GM20431 (cell line): ENCODE results near the gene BLACAT1.

ENCODE experiments used
- in situ Hi-C: fragments of 300-500 bp; cut with MseI, MboI; formaldehyde crosslinking; loops from one replicate; pipeline ENCODE4 v1.15.0; 2020; ENCODE audit warnings: low sequenced_read_pairs; ENCODE audit not compliant: unreplicated experiment

BLACAT1 gene

DNA sequence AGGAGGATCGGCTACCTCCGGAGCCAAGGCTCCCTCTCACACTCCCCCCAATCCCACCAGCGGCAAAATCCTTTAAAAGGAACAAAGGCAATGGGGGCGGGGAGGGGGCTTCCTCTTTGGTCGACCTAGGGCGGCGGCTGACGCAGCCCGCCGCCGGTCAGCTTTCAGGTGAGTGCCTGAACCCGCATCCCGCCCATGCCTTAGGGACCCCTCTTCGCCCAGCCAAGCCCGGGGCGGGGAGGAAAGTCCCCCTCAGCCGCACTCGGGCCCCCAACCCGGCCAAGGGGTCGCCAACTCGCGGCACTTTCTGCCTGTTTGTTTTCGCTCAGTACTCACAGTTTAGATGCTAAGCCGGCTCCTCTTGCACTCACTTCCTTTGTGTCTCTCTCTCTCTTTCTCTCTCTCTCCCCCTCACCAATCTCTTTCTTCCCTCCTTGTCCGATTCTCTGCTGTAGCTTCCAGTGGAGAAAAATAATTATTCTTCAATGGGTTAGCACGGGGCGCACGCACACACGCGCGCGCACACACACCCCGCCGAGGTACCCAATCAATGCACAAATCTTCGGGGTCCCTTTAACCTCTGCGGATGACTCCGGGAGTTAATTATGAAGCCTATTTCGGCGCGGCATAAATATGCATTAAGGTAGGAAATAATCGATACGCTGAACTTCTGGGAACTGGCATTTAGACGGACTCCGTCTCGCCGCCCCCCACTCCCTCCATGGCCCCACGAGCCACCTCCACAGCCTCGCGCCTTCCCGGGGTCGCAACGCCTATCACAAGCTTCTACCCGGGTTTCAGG is at the start of gene BLACAT1:
Gene BLACAT1 (minus strand): TSS at position 465 of the 802 bp plus-strand sequence.
- in situ Hi-C loops, result no loop called here

DNA sequence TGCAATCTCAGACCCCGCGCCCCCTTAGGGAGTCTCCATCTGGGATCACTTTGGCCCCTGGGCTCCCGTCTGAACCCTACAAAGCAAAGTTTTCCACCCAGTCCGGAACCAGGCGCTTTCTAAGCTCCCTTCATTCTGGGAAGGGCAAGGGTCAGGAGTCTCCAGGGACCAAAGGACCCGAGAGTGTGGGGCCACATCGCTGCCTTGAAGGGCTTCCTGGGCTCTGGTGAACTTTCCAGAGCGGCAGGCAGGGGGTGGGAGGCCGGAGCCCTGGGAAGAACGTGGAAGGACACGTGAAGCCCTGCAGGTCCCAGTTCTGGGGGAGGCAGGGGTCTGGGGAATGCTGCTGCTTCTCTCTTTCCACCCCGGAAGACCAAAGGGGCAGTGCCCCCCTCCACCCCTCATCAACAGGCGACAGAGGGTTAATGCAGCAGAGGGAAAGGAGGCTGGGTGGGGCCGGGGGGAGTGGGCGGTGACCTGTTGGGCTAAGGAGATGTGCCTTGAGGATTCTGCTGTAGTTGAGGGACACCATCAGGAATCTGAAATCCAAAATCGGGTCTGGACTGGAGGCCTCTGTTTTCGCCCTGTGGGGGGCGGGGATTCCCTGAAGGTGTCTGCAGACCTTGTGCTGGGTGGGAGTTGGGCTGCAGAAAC is 49.4 kb upstream of the BLACAT1 start:
- in situ Hi-C loops, result no loop called here

DNA sequence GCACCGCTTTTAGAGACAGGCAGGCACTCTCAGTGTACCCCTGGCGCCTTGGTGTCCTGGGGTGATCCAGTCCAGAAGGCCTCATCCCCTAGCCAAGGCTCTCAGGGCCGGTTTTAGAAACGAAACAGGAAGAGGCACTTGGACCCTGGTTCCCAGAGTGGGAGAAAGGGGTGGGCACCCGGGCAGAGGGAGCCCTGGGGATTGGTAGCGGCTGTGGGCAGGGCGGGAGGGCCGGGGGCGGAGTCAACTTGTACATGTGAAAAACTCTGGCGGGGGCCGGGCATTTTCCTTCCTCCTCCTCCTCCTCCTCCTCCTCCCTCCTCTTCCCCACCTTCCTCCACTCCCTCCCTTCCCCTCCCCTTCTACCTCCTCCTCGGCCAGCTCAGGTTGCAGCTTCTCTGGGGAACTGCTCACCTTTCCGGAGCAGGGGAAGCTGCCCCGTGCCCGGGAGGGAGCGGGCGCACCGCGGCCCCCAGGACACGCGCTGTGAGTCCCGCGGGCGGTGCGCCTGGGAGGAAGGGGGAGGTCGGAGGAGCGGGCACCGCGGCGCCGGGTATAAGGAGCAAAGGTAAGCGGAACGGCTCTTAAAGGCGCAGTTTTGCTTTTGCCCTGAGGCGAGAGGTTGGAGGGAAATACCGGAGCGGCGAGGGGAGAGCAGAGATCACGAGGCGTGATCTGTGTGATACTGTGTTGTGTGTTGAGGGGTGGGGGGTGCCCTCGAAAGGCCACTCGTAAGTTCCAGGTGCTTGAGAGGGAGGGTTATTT is 48.6 kb upstream of the BLACAT1 start, which contains the start of gene CDK18:
Gene CDK18 (plus strand): TSS at position 359 of the 765 bp plus-strand sequence. CDS start 18,499 bp downstream, outside the sequence.
- in situ Hi-C loops, result no loop called here

DNA sequence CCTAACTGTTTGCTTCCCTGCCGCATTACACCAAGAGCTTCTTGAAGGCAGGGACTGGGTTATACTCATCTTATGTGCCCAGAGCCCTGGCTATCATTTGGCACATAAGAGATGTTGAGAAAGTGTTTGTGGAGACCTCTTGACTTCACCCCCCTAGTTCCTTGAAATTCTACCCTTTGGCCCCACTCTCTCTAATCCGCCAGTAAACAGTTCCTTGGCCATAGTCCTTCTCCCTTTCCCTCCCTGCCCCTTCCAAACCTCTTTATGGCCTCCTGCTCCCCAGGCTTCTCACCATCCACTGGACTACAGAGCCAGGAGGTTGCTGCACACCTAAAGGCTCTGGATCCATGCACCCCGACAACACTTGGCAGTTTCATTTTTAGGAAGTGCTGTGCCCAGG is 47.1 kb upstream of the BLACAT1 start:
- in situ Hi-C loops, result no loop called here

DNA sequence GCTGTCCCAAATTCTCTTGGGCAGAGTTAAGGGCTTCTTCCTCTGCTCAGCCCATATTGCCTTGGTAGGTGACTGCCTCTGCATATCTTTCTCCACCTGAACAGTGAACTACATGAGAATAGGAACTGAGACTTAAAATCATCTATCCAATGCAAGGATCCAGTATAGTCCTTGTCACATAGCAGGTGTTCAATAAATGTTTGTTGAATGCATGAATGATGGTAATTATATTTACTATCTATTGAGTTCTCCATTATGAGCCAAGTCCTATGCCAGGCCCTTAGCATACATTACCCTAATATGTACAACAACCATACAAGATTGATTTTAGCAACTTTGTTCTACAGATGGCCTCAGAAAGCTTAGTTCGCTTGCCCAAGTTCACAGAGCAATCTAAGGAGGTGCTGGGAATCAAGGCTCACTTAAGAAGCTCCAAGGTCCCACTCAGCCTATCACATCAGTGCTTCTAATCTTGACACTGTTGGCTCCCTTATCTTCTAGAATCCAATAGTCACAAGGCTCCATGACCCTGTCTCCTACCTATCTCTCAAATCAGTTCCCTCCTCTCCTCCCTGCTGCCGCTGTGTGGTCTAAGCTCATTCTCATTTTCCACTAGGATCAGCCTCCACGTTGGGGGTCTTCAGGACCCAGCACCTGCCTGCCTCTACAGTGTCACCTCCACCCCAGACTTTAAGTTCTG is 46.4 kb upstream of the BLACAT1 start:
- in situ Hi-C loops, result no loop called here

DNA sequence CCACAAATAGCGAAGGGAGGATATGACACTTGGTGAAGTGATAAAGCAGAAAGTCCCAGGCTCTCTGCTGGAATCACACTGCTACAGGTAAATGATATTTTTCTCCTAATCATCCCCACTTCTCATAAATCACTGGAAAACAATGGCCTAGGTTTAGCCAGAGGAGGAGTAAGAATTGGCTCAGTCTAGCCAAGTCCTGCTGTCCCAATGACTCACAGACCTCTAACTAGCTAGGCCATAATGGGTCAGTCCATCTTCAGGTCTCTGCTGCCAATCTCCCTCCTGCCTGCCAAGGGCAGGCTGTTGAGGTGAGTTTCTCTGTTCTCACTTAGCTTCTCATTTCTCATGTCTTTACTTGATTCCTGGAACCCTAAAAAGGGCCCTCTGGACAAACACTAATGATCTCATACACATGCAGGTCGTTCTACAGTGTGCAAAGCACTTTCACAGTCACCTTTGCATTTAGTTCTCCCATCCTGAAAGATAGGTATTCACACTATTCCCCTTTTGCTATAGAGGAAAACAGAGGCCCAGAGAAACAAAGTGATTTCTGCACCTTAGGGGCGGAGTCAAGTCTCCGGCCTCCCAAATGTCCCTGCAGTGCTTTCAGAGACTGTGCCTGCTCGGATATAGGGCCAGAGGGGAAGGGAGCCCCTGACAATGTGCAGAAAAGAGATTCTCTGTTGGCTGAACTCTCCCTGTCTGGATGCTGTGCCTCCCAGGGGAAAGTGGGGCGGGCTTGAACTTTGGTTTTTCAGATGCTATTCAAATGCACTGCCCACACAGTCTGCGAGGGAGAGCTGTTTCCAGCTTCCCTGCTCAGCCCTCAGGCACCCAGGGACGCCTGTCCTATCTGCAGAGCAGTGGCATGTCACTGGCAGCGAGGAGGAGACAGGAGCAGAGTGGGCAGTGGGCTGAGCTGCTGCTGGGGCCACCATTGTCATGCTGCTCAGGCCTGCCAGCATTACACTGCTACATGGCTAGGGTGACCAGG is 44.7 kb upstream of the BLACAT1 start:
- in situ Hi-C loops, result no loop called here

DNA sequence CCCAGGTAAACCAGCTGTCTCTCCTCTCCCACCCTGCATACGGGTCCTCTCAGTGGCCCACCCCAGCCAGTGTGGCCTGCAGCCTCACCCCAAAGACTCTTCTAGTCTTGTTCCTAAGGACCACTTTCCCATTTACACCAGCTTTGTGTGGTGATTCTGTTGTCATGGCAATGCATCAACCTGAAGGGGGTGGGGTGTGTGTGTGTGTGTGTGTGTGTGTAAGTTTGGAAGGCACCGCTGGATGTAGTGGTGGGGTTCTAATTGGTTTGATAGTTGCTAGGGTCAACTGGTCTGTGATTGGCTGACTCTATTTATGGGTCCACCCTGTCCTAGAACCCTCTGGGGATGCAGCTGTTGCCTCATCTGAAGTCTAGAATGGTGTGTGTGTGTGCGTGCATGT is 43.9 kb upstream of the BLACAT1 start:
- in situ Hi-C loops, result loop anchor here (25.0 kb wide), 1 partner anchor 112 kb away; no protein-coding TSS in a partner anchor

DNA sequence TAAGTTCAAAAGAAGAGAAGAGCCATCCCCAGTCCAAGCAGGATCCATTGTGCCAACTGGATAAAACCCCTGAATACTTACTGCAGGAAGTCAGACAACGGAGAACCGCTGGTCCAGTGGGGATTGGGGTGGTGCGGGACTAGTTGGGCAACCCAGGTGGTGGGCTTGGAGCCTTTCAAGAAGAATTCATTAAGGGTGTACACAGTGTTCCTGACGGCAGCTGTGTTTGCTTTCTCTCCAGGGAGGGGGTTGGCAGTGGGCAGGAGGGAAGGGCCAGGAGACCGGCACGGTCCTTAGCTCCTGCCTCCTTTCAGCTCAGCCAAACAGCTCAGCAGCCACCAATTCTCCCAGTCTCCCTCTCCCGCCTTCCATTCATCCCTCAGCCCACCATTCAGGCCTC is 41.5 kb upstream of the BLACAT1 start:
- in situ Hi-C loops, result loop anchor here (25.0 kb wide), 1 partner anchor 110 kb away; no protein-coding TSS in a partner anchor

DNA sequence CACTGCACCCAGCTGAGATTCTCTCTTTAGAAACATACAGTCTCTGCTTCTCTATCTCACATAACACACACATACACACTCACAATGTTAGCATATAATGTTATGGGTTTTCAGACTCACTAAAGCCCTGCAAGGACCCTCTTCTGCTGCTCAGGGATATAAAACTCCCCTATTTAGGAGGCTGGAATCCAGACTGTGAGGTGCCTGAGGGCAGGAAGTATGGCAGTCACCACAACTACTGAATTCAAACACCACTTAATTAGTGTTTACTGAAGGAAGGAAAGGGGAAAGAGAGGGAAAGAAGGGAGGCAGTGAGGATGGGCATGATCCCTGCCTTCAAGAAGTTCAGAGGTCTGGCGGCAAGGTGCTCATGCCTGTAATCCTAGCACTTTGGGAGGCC is 40.8 kb upstream of the BLACAT1 start:
- in situ Hi-C loops, result loop anchor here (25.0 kb wide), 1 partner anchor 109 kb away; no protein-coding TSS in a partner anchor

DNA sequence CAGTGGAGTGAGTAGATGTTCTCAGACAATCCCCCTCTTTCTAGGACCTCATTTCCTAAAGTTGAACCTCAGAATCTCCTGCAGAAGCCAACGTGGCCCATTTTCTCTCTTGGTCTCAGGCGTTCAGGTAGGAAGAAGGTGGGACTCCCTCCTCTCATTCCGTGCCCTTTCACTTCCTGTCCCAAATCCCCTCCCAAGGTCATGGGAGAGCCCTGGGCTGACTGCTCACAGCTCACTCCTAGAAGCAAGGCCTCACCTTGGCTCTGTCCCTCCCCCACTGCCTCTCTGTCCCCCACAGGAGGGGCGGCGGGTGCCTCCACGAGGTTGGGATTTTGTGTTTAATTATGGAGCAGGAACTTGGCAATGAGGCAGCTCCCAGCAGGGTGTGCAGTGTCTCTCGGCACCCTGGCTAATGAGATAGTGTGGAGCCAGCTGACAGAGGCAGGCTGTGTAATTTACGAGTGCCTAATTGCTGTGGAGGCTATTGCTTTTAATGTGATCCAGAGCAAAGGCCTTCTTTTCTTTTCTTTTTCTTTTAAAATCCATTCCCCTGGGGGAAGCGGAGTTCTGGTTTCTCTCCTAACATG is 39.5 kb upstream of the BLACAT1 start:
- in situ Hi-C loops, result loop anchor here (25.0 kb wide), 1 partner anchor 108 kb away; no protein-coding TSS in a partner anchor

DNA sequence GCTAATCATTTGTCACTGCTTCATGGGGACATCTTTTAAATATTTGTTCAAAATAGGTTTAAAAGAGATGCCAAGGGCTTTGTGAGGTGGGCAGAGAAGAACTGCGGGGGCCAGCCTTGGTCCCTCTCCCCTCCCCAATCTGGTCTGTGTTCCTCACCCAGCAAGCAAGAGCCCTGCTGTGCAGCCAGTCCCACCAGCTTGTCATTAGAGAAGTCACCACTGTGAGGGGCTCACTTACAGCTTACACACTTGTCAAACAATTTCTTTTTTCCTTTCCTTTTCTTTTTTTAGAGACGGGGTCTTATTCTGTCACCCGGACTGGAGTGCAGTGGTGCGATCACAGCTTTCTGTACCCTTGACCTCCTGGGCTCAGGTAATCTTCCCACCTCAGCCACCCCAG is 38.3 kb upstream of the BLACAT1 start:
- in situ Hi-C loops, result loop anchor here (25.0 kb wide), 1 partner anchor 107 kb away; no protein-coding TSS in a partner anchor

DNA sequence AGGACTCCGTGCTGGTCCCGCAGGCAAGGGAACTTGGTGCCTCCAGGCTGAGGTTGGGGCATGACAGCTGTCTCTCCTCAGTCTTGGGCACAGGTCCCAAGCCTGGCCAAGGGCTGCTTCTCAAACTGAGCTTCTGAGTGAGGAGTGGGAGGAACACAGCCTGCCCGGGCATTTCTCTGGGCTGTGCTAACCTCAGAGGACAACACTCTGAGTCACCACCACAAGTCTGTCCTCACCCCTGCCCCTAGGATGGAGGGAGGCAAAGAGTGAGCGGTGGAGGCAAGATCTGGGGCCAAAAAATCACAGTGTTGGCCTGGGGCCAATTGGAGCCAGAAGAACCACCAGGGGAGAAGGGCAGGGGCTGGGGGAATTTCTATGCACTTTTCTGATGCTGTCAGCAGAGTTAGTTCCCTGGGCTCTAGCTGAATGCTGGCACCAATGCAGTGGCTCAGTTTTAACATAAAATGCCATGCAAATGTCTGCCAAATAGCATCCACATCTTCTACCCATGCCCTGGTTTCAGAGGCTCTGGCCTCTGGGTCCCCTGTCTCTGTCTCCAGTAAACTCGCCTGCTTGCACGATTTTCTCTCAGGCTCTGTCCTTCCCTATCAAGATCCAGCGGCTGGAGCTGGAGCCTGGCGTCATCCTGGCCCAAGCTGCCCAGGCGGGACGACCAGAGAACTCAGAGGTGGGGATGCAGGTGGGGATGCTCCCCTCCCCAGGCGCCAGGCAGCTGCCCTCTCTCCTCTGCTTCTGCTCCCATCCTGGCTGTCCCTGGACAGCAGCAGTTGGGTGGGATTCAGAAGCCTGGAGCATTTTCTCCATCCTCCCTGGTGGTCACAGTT is 37.6 kb upstream of the BLACAT1 start:
- in situ Hi-C loops, result loop anchor here (25.0 kb wide), 1 partner anchor 106 kb away; no protein-coding TSS in a partner anchor

DNA sequence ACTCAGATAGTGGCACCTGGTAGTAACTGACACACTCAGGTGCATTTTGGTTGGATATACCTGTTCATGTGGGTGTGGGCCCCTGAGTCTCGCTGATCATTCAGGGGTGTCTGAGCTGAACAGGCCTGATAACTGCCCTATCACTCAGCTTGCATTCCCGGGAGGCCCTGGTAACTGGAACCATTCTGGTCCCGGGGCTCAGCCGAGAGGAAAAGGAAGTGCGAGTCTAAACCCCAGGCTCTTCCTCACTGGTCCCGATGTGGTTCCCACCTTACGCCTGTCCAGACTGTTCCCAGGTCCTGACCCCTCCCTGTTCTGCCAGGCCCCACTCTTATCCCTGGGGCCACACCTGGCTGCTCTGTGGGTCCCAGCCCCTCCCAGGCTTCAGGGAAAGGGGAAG is 36.9 kb upstream of the BLACAT1 start:
- in situ Hi-C loops, result loop anchor here (25.0 kb wide), 1 partner anchor 105 kb away; no protein-coding TSS in a partner anchor

DNA sequence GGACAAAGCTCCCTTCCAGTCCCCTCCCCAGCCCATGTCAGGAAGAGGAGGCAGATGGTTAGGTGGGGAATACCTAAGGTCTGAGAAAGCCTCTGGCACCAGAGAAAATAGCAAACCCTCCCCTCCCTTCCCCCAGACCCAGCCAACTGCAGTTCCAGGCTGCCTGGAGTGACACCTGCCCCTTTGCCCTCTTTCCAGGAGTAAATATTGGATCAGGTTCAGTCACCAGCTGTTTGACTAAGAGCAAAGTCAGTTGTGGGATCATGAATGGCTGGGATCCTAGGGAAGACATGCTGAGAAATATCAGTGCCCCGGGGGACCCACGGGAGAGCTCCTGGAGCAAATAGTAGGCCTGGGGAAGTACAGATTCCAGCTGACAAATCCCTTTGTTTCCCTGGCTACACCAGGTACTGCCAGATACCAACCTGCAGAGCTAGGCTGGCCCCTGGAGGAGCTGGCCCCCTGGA is 36.4 kb upstream of the BLACAT1 start:
- in situ Hi-C loops, result loop anchor here (25.0 kb wide), 1 partner anchor 105 kb away; no protein-coding TSS in a partner anchor

DNA sequence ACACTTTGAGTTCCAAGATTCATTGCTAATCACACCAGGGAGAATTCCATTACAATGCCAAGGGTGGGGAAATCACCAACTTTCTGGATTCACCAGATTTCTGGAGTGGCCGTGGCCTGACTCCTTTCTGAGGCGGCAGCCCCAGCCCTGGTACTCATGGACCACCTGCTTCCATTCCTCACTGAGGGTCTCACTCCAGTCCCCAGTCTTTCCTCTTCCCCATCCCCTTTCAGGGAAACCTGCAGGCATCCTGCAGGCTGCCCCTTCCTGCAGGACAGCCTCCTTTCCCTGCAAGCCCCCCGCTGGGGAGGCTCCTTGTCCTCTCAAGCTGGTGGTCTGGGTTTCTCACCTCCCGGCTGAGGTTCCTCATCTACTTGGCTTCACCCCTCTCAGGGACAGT is 35.9 kb upstream of the BLACAT1 start:
- in situ Hi-C loops, result loop anchor here (25.0 kb wide), 1 partner anchor 104 kb away; no protein-coding TSS in a partner anchor

DNA sequence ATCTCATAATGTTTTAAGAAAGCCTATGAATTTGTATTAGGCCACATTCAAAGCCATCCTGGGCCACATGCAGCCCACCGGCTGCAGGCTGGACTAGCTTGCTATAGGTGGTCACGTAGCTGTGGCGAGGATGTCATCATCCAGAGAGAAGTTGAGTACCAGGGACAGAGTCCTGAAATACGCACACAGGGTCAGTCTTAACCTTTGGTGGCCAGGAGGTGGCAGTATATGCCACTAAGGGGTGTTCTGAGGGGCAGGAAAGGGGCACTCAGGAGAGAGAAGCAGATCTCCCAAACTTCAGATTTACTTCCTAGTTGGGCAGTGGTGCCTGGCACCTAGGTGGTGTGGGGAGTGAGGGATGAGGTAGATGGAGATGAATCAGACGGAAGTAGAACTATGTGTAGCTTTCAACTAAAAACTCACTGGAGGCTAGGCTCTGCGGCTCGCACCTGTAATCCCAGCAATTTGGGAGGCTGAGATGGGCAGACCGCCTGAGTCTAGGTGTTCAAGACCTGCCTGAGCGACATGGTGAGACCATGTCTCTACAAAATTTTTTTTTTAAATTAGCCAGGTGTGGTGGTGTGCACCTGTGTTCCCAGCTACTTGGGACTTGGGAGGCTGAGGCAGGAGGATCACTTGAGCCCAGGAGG is 32.4 kb upstream of the BLACAT1 start:
- in situ Hi-C loops, result loop anchor here (25.0 kb wide), 1 partner anchor 101 kb away; no protein-coding TSS in a partner anchor
